Loucy (cell line): Measurements from ENCODE around the gene HEG1.

Source experiments
- H2AFZ ChIP-seq: fragments of 200-600 bp; sonication (generic); 2 replicates; pipeline ENCODE4 v1.6.0; 2016; ENCODE audit warnings: antibody characterized with exemption, mild to moderate bottlenecking, low read length, moderate library complexity
- H3F3A ChIP-seq: fragments of 200-600 bp; 2 replicates; pipeline ENCODE4 v1.6.0; 2016; ENCODE audit warnings: antibody characterized with exemption, low read depth, mild to moderate bottlenecking
- H3K27me3 ChIP-seq: fragments of 200-600 bp; sonication (generic); 2 replicates; pipeline ENCODE4 v1.6.1; 2014; ENCODE audit warnings: low read length, mild to moderate bottlenecking; ENCODE audit not compliant: insufficient read depth, poor library complexity, severe bottlenecking
- H3K36me3 ChIP-seq: fragments of 200-600 bp; sonication (generic); 2 replicates; pipeline ENCODE4 v1.6.1; 2016; ENCODE audit warnings: low read length; ENCODE audit not compliant: insufficient read depth
- H3K4me1 ChIP-seq: fragments of 200-600 bp; sonication (generic); 2 replicates; pipeline ENCODE4 v1.5.1; 2014; ENCODE audit warnings: low read length, mild to moderate bottlenecking; ENCODE audit not compliant: insufficient read depth, poor library complexity, severe bottlenecking
- H3K4me2 ChIP-seq: fragments of 200-600 bp; sonication (generic); 2 replicates; pipeline ENCODE4 v1.6.0; 2014; ENCODE audit warnings: antibody characterized with exemption, low read length, low read depth, mild to moderate bottlenecking; ENCODE audit not compliant: poor library complexity, severe bottlenecking
- H3K4me3 ChIP-seq: fragments of 200-600 bp; sonication (generic); 2 replicates; pipeline ENCODE4 v1.5.1; 2014; ENCODE audit warnings: low read length, mild to moderate bottlenecking, mixed read lengths; ENCODE audit not compliant: poor library complexity, severe bottlenecking
- H3K79me2 ChIP-seq: fragments of 200-600 bp; sonication (generic); 2 replicates; pipeline ENCODE4 v1.6.1; 2014; ENCODE audit warnings: low read length; ENCODE audit not compliant: insufficient read depth
- H3K9ac ChIP-seq: fragments of 200-600 bp; sonication (generic); 2 replicates; pipeline ENCODE4 v1.6.0; 2014; ENCODE audit warnings: mild to moderate bottlenecking, low read depth, low read length, moderate library complexity; ENCODE audit not compliant: poor library complexity, severe bottlenecking
- H3K9me2 ChIP-seq: fragments of 200-600 bp; sonication (generic); replicated peaks from 2 replicates; pipeline ENCODE4 v1.6.1; 2016; ENCODE audit warnings: low read depth, low read length, mixed read lengths
- H3K9me3 ChIP-seq: fragments of 200-600 bp; sonication (generic); 2 replicates; pipeline ENCODE4 v1.6.1; 2014; ENCODE audit warnings: mild to moderate bottlenecking, antibody characterized with exemption, low read length, low read depth; ENCODE audit not compliant: insufficient read depth
- H4K20me1 ChIP-seq: fragments of 200-600 bp; sonication (generic); 2 replicates; pipeline ENCODE4 v1.6.0; 2014; ENCODE audit warnings: antibody characterized with exemption, low read length, mild to moderate bottlenecking; ENCODE audit not compliant: insufficient read depth, poor library complexity, severe bottlenecking
- EZH2phosphoT487 ChIP-seq: fragments of 200-600 bp; IDR thresholded peaks from 2 replicates; pipeline ENCODE4 v1.6.1; 2018; ENCODE audit warnings: antibody characterized with exemption, mild to moderate bottlenecking, moderate library complexity, borderline replicate concordance
- TF ChIP-seq, protein P1 (sequence below): fragments of 200-600 bp; sonication (generic); conservative IDR thresholded peaks from 2 replicates; pipeline ENCODE4 v1.5.1; 2014; ENCODE audit warnings: mild to moderate bottlenecking, antibody characterized with exemption, low read length

HEG1 gene

DNA sequence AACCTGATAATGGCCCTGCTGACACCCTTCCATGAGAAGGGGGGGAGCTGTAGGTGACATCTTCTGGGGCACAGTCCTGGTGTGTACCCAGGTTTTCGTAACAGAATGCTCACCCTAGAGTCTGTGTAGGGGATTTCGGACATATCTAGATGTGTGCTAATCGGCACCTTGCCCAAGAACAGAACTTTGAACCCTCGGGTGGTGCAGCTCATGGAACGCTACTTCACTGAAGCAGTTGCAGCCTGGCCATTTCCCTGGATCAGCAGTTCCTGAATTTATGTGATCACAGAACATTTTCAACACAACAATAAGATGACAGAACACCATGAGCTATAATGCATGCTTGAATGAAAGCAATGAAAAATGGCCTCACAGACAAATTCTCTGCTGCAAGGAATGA, 63.8 kb downstream of the HEG1 start:
- Histone ChIP-seq H3F3A (no peaks in the 10 kb centered on the region), H3K4me3 (no peak overlapping the region), H3K27me3 (no peaks in the 10 kb centered on the region), H3K9ac (no peak overlapping the region), H4K20me1 (no peaks in the 10 kb centered on the region), H3K4me1 (no peaks in the 10 kb centered on the region), H3K9me3 (no peaks in the 10 kb centered on the region), H3K4me2 (no peak overlapping the region), H3K79me2 (no peaks in the 10 kb centered on the region), H3K36me3 (peaks cover 16% of the 10 kb centered on the region; the same call in 1 of the 2 replicates), H2AFZ (no peak overlapping the region), H3K9me2 (no peaks in the 10 kb centered on the region)
- TF ChIP-seq, protein P1, sequence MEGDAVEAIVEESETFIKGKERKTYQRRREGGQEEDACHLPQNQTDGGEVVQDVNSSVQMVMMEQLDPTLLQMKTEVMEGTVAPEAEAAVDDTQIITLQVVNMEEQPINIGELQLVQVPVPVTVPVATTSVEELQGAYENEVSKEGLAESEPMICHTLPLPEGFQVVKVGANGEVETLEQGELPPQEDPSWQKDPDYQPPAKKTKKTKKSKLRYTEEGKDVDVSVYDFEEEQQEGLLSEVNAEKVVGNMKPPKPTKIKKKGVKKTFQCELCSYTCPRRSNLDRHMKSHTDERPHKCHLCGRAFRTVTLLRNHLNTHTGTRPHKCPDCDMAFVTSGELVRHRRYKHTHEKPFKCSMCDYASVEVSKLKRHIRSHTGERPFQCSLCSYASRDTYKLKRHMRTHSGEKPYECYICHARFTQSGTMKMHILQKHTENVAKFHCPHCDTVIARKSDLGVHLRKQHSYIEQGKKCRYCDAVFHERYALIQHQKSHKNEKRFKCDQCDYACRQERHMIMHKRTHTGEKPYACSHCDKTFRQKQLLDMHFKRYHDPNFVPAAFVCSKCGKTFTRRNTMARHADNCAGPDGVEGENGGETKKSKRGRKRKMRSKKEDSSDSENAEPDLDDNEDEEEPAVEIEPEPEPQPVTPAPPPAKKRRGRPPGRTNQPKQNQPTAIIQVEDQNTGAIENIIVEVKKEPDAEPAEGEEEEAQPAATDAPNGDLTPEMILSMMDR, result no peak

DNA sequence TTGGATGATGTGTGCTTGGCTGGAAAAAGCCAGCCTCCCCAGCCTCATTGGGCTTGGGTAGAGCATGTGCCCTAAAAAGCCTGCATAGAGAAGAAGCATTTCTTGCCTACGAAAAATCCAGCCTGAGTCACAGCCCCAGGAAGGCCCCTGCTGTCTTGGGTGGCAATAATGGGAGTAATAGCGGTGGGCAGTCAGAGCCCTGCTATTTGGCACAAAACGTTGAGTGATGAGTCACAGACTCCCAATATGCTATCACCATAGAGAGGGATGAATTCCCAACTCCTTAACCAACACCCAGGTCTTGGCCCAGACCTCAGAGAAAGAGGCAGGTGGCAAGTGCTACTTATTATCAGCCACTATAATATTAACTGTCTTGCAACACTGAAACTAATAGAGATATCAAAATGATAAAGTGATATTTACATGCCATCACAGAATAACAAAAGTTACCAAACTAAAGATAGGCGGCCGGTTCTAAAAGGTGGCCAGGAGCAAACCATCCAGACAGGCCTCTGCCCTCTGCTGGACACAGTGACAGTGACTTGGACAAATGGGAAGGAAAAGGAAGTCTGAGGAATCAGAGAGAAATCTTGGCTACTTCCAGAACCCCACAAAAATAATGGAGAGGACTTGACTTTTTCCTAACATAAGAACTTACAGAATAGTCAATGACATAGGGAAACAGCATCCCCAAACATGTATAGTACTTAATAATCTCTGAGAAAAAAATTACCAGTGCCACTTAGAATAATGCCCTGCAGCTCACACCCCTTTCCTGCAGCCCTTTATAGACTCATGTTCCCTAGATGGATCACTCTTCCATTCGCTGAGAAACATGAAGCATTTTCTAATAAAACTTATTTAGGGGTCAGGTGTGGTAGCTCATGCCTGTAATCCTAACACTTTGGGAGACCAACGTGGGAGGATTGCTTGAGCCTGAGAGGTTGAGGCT, 69.3 kb downstream of the HEG1 start:
- Histone ChIP-seq H3F3A (no peaks in the 10 kb centered on the region), H3K79me2 (no peaks in the 10 kb centered on the region), H3K36me3 (peaks cover 3% of the 10 kb centered on the region; the same call in 1 of the 2 replicates), H4K20me1 (no peaks in the 10 kb centered on the region), H3K4me2 (no peak overlapping the region), H2AFZ (no peak overlapping the region), H3K9ac (no peak overlapping the region), H3K4me1 (peaks cover 3% of the 10 kb centered on the region), H3K27me3 (no peaks in the 10 kb centered on the region), H3K9me2 (no peaks in the 10 kb centered on the region), H3K9me3 (no peaks in the 10 kb centered on the region), H3K4me3 (no peak overlapping the region)
- no peak for TF ChIP-seq EZH2phosphoT487
- TF ChIP-seq, protein P1, result peak; percentile 47

DNA sequence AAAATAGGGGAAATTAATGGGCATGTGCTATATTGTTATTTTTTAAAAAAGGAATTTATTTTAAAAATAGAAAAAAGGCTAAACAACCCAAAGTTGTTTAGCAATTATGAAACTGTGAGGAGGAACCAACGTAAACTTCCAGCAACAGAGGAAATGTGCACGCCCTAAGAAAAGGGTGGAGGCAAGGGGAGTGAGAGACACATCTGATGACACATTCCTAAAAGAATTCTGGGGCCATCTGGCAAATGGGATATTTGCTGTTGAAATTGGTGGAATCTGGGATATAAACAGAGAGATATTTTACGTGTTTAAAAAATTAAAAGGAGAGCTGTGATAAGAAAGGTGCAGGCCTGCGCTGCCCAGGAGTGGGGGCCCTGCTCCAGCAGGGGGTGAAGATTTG, 70.4 kb downstream of the HEG1 start:
- Histone ChIP-seq H3K79me2 (no peaks in the 10 kb centered on the region), H4K20me1 (no peaks in the 10 kb centered on the region), H3K9me3 (no peaks in the 10 kb centered on the region), H3K36me3 (peaks cover 3% of the 10 kb centered on the region; the same call in 1 of the 2 replicates), H2AFZ (no peak overlapping the region), H3K4me1 (peaks cover 3% of the 10 kb centered on the region), H3K4me2 (no peak overlapping the region), H3K9me2 (no peaks in the 10 kb centered on the region), H3K9ac (no peak overlapping the region), H3K27me3 (no peaks in the 10 kb centered on the region), H3F3A (no peaks in the 10 kb centered on the region), H3K4me3 (no peak overlapping the region)
- TF ChIP-seq, protein P1, result no peak
- TF ChIP-seq EZH2phosphoT487, result no peak
